Peyer's patch (tissue), 4 donors: ENCODE measurements around the gene RUSC1. TPM values are rescaled to one million over a fixed set of nuclear protein-coding genes. Genes with fewer than 3 reads are reported as not detected.

Source experiments
- DNase-seq, 3 donors: peaks; one replicate each; pipeline ENCODE4 v3.0.0-alpha.2; 2017 to 2019
- H3K27ac ChIP-seq, 4 donors: fragments of 200-600 bp; sonication (generic); one replicate each; pipeline ENCODE4 v1.5.1; 2016 to 2019
- H3K27me3 ChIP-seq, 2 donors: fragments of 200-600 bp; sonication (generic); one replicate each; pipeline ENCODE4 v1.5.1; 2019
- H3K36me3 ChIP-seq, 3 donors: fragments of 200-600 bp; sonication (generic); one replicate each; pipeline ENCODE4 v1.5.1; 2016 to 2019
- H3K4me1 ChIP-seq, 4 donors: fragments of 200-600 bp; sonication (generic); one replicate each; pipeline ENCODE4 v1.5.1; 2016 to 2019
- H3K4me3 ChIP-seq, 4 donors: fragments of 200-600 bp; sonication (generic); 1 replicate in 3 of 4; 2 replicates in 1 of 4; pipeline ENCODE4 v1.5.1; 2016 to 2019; ENCODE audit warnings: mild to moderate bottlenecking in 1 of 4
- H3K9me3 ChIP-seq, 4 donors: fragments of 200-600 bp; sonication (generic); one replicate each; pipeline ENCODE4 v1.5.1; 2016 to 2019; ENCODE audit warnings: mild to moderate bottlenecking in 1 of 4
- CTCF ChIP-seq, 6 experiments: fragments of 450-650 bp in 4 of 6; fragments of 200-600 bp in 2 of 6; sonication (generic) in 1 of 6; IDR thresholded peaks; one replicate each; pipeline ENCODE4 v1.5.1; 2017 to 2019; ENCODE audit warnings: antibody characterized with exemption in 6 of 6, mild to moderate bottlenecking in 3 of 6, moderate library complexity in 1 of 6
- POLR2A ChIP-seq, 2 donors: fragments of 450-650 bp; IDR thresholded peaks; one replicate each; pipeline ENCODE4 v1.5.1; 2017; ENCODE audit warnings: antibody characterized with exemption in 2 of 2, mild to moderate bottlenecking in 2 of 2, moderate library complexity in 2 of 2
- total RNA-seq, 4 donors: library from RNA; depleted of rRNA; stranded (reverse); fragments of >200 nt; gene quantifications; one replicate each; pipeline ENCODE4 v1.1.0, GENCODE V29; 2016

RUSC1 gene
- 10 to 100 TPM; 40.4 to 72.4 (median 71.8) TPM for total RNA-seq

- no peaks in the 10 kb centered on the region for H3K27me3 ChIP-seq
- TF ChIP-seq POLR2A (IDR thresholded peaks at IDR 0.05) (peak in 1 of 2 donors; percentile 18), CTCF (IDR thresholded peaks at IDR 0.05) (no peak)
- peaks cover 0 to 44% (median 8%) of the 10 kb centered on the region in 4 donors for H3K4me1 ChIP-seq
- peak; percentile 69 to 90 (median 90) for DNase-seq
- peaks cover 0 to 19% (median 0%) of the 10 kb centered on the region in 3 donors for H3K36me3 ChIP-seq
- H3K27ac ChIP-seq, result peak within 1 kb of the TSS; percentile 26 to 94 (median 71)
- H3K9me3 ChIP-seq, result no peaks in the 10 kb centered on the region
- peak within 1 kb of the TSS; percentile 28 to 51 (median 44) for H3K4me3 ChIP-seq
Measured at GRCh38 chr1:155320661-155321617, at the start of gene RUSC1. Gene RUSC1, plus strand, starts transcription at chr1:155320894. Its CDS starts 880 bp downstream, at chr1:155321774.

- no peak for TF ChIP-seq CTCF (IDR thresholded peaks at IDR 0.05)
- TF ChIP-seq POLR2A (IDR thresholded peaks at IDR 0.05), result no peak
- Histone ChIP-seq H3K4me3 (peak overlapping the region; percentile 68 to 96 (median 74)), H3K27ac (peak overlapping the region; percentile 95 to 99 (median 97)), H3K9me3 (no peaks in the 10 kb centered on the region), H3K36me3 (peaks cover 0 to 39% (median 4%) of the 10 kb centered on the region in 3 donors), H3K4me1 (peaks cover 0 to 24% (median 6%) of the 10 kb centered on the region in 4 donors), H3K27me3 (no peaks in the 10 kb centered on the region)
- no peak for DNase-seq
Measured at GRCh38 chr1:155272466-155273342, 48.0 kb upstream of the RUSC1 start.

- DNase-seq, result peak; percentile 94 to 98 (median 97)
- Histone ChIP-seq H3K27me3 (no peaks in the 10 kb centered on the region), H3K27ac (peak within 1 kb of the TSS; percentile 95 to 99 (median 97)), H3K36me3 (peaks cover 0 to 30% (median 4%) of the 10 kb centered on the region in 3 donors), H3K4me1 (peaks cover 0 to 33% (median 8%) of the 10 kb centered on the region in 4 donors), H3K4me3 (peak within 1 kb of the TSS; percentile 68 to 96 (median 74)), H3K9me3 (no peaks in the 10 kb centered on the region)
- peak; percentile 65 to 84 for TF ChIP-seq POLR2A (IDR thresholded peaks at IDR 0.05)
- peak in 1 of 6 experiments; percentile 6 for TF ChIP-seq CTCF (IDR thresholded peaks at IDR 0.05)
Measured at GRCh38 chr1:155273343-155274245, 47.1 kb upstream of the RUSC1 start, which contains the start of gene CLK2. Gene CLK2, minus strand, starts transcription at chr1:155273504. Its CDS starts 2,527 bp downstream, at chr1:155270977.

GRCh38 chr1:155277070-155277901, 43.4 kb upstream of the RUSC1 start, which contains the start of gene HCN3:
Gene HCN3, plus strand, starts transcription at chr1:155277463. Its CDS starts 128 bp downstream, at chr1:155277591.
- peak; percentile 97 to 99 (median 99) for DNase-seq
- peak within 1 kb of the TSS; percentile 60 to 85 (median 76) for H3K4me3 ChIP-seq
- H3K36me3 ChIP-seq, result peaks cover 0 to under 1% (median 0%) of the 10 kb centered on the region in 3 donors
- TF ChIP-seq CTCF (IDR thresholded peaks at IDR 0.05) (peak; percentile 43 to 85 (median 79)), POLR2A (IDR thresholded peaks at IDR 0.05) (peak in 1 of 2 donors; percentile 25)
- H3K4me1 ChIP-seq, result peaks cover 0 to 26% (median 5%) of the 10 kb centered on the region in 4 donors
- peak within 1 kb of the TSS; percentile 64 to 78 (median 66) for H3K27ac ChIP-seq
- no peaks in the 10 kb centered on the region for H3K9me3 ChIP-seq
- H3K27me3 ChIP-seq, result no peaks in the 10 kb centered on the region
